ENCODE results near the gene QSOX1.

QSOX1 gene

DNA sequence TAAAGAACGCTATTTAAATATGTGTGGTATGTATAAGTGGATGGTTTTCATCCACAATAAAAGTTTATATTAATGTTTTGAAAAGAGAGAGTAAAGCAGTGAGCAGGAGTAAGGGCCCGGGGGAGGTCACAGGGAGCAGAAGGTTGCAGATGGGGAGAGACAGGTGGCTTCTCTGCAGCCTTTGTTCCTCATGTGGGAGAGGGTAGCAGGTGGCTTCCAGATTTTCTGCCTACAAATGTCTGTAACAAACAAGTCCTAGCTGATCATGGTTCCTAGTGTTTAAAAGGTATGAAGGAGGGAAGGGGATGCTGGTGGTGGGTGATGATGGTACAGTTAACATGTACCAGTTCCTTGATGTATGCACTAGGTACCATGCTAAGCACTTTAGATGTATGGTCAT lies 18.8 kb downstream of the QSOX1 start:
- FAIRE-seq: no peak

DNA sequence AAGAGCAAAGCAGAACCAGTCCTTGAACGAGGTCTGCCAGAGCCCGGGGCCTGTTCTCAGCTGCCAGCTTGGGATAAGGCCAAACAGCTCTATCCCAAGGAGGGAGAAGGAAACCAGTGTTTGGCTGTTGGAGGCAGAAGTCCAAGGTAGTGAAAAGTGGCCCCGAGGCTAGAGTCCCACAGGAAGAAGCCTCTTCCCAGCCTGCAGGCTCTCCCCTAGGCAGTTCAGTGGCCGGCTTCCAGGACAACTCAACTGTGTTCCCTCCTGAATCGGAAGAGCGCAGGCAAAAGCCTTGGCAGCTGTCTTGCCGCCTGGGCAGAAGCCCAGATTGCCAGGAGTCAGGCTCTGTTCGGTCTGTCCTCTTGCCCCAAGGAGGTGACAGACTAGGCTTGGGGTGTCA lies 19.3 kb downstream of the QSOX1 start:
- FAIRE-seq: no peak

DNA sequence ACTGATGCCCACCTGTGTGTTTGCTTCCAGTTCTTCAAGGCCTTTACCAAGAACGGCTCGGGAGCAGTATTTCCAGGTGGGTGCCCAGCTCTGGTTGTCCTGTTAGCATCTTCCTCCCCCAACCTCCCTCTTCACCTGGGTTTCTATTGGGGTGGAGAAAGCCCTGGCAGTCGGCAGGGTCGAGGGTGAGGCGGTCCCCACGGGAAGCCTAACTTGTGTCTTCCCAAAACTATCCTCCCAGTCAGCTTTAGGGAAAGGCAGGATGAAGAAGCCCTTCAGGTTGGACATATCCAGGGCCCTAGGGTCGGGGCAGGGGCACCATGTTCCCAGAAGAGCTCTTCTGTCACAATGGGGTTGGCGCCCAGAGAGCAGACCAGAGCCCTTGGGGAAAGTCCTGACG lies 20.6 kb downstream of the QSOX1 start:
- FAIRE-seq: no peak

DNA sequence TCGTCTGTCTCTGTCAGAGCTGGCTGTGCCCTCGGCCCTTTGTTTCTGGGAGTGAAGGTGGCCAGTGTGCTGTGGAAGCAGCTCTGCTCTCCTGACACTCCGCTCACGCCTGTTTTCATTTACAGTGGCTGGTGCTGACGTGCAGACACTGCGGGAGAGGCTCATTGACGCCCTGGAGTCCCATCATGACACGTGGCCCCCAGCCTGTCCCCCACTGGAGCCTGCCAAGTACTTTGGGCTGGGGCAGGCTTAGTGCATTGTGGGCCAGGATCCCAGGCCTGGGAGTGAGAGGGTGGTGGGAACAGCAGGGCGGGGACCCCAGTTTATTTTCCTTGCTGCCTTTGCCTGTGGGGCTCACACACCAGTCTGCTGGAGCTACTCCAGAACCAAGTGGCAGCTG lies 21.1 kb downstream of the QSOX1 start:
- FAIRE-seq: no peak

DNA sequence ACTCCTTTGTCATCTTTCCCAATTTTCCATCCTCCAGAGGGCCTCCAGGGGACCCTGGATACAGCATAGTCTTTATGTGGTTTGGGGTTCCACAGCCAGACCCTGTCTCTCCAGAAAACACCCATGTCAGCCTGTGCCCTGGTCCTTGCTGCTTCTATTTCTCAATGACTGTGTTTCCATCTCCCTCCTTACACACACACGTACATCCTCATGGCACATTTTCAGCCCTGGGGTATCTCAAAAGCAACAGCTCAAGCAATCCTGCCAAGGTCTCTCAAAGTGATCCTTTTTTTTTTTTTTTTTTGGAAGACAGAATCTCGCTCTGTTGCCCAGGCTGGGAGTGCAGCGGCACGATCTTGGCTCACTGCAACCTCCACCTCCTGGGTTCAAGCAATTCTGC lies 22.3 kb downstream of the QSOX1 start:
- no peak for FAIRE-seq

DNA sequence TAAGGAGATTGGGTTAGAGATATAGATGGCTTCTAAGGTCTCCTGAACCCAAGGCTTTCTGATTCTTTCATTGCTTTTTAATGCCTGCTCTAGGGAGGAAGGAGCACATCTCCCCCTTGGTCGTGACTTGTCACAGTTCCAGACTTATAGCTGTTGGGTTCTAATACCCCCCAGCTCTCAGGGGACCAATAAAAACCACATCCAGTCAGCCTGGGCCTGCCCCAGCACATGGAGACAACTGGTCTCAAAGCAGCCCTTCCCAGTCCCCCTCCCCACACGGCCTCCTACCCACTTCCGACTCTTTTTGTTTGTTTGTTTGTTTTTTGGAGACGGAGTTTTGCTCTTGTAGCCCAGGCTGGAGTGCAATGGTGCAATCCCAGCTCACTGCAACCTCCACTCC lies 23.3 kb downstream of the QSOX1 start:
- no peak for FAIRE-seq

DNA sequence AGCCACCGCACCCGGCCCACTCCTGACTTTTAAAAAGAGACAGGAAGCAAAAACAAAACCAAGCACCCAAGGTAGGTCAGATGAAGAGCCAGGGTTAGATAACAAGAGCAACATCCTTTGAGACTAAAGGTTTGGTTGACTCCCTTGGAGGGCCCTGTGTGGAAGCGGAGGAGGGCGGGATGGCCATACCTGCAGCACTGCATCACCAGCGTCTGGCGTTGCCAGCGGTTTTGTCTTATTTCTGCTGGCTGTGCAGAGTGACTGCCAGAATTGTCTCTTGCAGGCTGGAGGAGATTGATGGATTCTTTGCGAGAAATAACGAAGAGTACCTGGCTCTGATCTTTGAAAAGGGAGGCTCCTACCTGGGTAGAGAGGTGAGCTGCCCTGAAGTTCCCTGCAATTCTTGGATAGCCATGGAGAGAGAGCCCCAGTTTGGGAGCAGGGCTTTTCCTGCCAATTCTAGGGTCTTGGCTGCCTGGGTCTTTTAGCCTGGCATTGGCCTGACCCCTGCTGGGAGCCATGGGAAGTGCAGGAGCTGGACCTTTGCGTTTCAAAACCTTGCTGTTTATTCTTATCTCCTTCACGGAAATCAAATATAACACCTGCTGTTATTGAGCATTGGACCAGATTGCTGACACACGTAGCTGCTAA lies 24.0 kb downstream of the QSOX1 start:
- no peak for FAIRE-seq

DNA sequence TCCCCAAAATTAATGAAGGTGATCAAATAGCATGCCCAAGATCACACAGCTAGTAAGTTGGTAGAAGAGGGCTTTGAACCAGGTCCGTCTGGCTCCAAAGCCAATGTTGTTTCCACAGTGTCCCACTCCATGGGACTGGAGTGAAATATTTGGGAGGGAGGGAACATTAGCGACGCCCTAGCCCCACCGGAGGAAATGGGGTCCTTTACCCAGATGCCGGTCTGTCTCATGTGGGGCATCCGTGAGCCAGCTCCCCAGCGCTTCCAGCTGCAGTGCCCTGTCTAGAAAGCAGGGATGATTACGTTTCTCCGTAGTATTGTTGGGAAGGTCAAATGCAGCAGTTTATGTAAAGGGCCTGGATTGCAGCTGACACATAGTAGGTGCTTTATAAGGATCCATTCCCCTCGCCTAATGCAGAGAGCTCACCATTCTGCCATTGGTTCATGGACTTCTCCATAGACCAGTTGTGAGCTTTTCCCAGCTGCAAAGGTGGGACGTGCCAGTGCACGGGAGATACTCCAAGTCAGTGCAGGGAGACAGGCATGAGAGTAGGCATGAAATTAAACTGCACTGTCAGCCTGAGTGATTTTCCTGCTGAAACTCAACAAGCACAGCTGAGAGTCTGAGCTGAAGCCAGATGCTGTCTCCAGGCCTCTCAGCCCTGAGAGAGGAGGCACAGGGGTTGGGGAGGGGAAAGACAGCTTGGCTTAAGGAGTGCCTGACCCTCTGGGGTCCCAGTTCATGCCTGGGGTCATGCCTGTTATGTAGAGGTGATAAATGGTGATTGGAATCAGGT lies 24.7 kb downstream of the QSOX1 start:
- FAIRE-seq: no peak

DNA sequence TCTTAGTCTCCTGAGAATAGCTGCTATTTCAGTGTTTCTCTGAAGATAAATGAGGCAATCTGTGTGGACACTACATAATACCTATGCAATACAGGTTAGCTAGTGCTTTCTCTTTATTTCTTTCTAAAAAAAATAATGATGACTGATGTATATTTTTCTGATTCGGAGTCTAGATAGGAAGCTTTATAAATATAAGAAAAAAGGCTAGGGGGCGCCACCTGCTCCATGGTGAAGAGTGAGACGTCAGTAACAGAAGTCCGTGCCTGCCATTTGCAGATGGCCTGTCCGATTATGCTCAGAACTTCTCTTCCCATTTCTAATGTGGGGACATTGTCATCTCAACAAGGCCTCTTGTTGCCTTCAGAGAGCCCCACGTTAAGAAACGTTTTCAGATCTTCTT lies 26.4 kb downstream of the QSOX1 start:
- no peak for FAIRE-seq

DNA sequence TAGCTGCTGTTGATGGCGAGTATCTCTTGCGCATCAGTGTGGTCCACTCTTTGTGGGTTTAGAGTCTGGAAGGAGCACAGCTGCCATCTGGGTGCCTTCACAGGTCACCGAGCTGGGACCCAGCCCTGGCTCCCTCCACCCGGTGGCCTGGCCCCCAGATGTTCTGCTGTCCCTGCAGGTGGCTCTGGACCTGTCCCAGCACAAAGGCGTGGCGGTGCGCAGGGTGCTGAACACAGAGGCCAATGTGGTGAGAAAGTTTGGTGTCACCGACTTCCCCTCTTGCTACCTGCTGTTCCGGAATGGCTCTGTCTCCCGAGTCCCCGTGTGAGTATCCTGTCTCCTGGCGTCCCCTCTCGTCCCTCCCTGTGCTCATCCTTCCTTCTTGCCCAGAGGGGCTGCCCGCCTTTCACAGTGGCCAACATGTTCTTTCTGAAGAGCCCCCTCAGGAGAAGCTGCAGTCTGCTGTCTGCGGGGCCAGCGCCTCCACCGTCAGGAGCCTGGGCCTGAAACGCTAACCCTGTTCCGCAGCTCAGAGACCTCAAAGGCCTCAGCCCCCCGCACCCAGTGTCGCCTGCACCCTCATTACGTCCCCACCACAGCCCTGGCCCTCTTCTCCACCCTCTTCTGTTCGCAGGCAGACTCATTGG lies 27.4 kb downstream of the QSOX1 start:
- no peak for FAIRE-seq

DNA sequence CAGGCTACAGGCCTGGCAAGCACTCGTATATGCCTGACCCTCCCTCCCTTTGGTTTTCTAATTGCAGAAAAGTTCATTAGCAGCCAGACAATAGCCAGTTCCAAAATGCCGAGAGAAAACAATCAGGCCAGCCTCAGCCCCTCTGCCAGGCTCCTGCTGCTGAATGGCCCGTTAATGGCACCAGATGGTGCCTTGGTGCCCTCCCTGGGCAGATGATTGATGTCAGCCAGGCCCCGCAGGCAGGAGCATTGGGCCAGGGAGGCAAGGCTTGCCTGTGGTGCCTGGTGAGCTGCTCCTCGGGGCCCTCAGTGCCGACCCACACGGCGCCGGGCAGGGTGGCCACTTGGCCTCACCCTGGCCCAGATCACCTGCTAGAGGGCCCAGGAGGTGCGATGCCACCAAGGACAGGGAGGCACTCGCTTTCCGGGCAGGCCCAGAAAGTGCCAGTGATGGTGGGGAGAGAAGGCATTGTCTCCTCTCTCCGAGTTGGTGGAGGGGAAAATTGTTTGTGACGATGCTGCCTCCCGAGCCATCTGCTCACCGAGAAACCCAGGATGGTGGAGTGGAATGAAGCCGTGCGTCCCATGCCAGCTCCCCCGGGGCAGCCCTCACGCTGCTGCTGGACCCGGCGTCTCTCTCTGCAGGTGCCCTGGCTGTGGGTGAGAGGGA lies 28.1 kb downstream of the QSOX1 start:
- FAIRE-seq: no peak

DNA sequence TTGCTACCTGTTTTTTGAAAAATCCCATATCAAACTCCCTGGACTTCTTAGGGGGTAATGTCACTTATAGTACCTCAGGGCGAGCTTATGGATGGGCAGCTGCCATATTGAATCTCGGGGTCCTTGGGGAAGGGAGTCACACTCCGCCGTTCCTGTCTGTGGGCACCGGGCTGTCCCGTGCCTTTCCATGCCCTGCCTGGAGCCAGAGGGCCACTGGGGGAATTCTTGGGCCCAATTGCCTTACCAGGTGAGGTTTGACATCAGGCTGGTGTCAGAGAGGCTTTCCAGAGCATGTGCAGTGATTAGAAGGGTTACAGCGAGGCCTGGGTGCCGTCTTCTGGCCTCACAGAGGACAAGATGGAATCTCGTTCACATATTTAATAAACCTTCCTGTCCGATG lies 28.8 kb downstream of the QSOX1 start:
- no peak for FAIRE-seq

DNA sequence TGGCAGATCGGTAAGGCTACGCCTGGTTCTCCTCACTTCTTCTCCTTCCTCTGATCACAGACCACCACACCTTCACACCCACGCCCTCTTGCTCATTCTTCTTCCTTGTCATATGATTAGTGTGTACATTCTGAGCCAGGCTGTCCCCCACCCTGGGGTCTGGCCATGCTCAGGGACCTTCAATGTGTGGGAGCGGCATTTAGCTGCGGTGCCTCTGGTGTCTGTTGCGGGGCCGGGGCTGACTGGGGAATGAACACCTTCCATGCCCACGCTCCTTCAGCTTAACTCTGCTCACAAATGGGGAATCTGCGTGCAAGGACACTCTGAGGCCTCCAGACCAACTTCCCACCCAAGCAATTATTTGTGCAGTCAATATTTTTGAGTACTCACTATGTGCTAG lies 29.4 kb downstream of the QSOX1 start:
- FAIRE-seq: no peak

DNA sequence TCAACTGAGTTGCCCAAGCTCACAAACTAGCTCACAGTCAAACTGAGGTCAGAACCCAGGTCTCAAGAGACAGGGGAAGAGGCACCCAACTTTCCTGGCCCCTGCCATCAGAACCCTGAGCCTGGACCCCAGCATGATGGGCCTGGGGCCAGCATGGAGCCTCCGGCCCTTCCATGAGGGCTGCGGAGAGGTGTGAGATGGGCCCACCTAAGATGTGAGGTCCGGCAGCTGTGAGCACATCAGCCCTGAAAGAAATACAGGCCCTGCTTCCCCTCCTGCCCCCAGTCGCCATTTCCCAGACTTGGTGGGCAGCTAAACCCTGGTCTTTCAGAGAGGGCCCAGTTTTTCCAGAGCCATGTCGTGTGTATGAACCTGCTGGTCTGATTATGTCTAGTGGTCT lies 30.6 kb downstream of the QSOX1 start:
- no peak for FAIRE-seq

DNA sequence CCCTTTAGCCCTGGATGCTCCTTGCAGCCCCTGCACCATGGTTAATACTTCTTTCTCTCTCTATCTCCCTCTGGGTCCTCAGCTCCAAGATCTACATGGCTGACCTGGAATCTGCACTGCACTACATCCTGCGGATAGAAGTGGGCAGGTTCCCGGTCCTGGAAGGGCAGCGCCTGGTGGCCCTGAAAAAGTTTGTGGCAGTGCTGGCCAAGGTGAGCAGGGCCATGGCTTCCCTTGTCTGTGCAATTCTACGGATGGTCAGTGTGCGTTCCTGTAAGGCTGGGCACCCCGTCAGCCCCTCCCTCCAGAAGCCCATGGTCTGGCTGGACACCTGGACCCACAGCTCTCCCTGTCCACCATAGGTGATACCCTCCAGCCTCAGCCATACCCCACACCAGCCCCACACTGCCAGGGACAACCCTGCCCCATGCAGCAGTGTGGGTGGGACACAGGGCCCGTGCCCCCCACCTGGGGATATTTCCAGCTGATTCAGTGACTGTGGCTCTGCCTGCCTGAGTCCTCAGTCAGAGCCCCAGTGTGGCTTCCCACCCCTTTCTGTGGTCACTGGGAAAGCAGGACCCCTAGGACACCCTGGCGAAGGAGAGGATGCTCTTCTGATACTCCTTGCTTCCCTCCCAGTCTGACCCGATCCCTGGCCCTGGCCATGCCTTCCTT lies 31.4 kb downstream of the QSOX1 start:
- no peak for FAIRE-seq

DNA sequence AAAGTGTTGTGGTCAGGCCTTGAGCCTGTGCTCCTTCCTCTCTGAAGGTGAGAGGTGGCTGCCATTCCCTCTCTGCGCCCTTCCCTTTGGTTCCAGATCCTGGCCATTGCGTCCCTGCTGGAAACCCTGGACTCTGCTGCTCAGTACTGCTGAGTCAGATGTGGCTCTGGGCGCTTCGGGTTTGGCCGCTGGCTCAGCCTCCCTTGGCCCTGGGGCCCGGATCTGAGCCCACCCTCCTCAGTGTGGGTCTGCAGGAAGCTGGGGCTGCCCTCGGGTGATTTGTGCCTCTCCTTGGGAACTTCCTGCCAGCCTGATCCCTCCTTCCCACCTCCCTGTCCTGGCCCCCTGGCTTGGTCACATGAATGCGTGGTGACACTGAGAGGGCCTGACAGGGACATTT lies 32.2 kb downstream of the QSOX1 start:
- no peak for FAIRE-seq

DNA sequence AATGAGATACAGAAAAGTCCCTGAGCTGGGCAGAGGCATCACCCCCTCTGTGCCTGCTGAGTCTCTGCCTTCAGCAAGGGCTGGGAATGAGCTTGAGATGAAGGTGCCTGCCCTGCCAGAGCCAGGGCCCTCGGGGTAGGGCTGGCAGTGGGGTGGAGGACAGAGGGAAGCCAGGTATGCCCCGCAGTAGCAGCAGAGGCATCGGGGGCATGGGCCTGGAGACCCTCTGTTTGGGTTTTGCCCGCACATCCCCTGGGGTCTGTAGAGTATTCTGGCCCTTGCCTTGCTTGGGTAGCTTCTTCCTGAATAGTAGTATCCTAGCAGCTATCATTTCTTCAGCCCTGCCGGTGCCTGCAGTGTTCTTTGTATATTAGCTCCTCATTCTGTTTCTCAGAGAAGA lies 33.0 kb downstream of the QSOX1 start:
- FAIRE-seq: no peak

DNA sequence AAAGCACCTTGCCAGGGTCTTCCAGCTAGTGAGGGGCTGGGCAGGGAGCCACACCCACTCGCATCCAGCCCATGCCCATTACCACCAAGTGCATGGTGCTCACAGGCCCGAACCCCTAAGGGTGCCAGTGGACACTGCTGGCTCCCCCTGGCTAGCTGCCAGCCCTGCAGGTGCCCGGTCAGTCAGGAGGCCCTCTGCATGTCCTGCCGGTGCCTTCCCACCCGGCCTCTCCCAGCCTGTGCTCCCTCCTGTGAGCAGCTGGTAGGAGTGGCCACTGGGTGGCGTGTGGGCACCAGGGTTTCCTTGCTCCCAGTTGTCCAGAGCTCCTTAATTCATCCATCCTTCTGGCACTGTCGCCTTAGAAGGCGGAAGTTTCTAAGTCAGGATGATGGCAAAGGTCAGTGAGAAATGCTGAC lies 33.4 kb downstream of the QSOX1 start:
- no peak for FAIRE-seq

DNA sequence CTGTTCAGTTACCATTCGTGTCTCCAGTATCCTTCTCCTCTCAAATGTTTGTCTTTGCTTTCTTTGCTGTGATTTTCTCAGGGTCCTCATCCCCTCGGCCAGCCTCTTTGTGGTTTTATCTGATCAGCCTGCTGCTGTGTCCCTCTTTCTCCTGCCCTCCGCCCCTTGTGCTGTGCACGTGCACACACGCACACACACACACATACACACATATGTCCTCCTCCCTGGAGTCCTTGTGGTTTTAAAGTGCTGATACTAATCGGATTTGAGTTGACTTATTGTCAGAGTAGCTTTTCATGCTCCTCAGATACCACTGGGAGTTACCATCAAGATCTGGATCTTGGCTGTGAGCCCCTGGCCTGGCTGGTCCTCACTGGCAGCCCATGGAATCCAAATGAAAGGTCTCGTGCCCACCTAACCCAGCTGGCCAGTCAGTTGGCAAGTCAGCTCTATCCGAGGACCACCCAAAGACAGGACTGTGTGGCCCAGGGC lies 34.1 kb downstream of the QSOX1 start:
- no peak for FAIRE-seq

DNA sequence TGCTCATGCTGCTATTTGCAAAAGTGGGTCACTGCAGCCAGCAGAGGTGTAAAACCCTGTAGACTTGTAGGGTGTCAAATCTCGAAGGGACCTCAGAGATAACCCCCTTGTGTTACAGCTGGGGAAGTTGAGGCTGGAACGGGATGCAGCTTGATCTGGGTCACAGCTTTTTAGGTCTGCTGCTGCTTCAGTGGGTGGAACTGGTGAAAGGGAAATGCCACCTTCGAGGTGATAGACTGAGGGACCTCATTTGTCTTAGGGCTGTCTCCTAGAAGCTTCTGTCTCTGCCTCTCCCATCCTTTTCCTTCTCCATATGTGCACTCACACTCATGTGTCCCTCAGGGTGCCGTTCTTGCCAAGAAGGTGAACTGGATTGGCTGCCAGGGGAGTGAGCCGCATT lies 35.4 kb downstream of the QSOX1 start:
- no peak for FAIRE-seq

DNA sequence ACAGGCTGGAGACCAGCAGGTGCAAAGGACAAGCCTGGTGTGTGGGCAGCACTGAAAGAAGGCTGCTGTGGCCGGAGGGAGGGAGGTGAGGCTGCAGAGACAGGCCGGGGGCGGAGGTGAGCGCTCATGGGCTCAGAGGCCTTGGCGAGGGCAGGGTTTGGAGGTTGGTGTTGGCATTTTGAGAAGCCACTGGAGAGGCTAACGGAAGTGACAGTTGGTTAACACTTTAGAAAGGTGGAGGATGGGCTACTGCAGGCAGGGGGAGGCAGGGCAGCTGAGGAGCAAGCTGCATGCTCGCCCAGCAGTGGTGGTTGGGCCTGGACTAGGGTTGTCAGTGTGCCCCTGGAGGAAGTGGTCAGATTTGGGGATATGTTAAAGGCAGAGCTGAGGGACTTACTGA lies 37.5 kb downstream of the QSOX1 start:
- FAIRE-seq: no peak

DNA sequence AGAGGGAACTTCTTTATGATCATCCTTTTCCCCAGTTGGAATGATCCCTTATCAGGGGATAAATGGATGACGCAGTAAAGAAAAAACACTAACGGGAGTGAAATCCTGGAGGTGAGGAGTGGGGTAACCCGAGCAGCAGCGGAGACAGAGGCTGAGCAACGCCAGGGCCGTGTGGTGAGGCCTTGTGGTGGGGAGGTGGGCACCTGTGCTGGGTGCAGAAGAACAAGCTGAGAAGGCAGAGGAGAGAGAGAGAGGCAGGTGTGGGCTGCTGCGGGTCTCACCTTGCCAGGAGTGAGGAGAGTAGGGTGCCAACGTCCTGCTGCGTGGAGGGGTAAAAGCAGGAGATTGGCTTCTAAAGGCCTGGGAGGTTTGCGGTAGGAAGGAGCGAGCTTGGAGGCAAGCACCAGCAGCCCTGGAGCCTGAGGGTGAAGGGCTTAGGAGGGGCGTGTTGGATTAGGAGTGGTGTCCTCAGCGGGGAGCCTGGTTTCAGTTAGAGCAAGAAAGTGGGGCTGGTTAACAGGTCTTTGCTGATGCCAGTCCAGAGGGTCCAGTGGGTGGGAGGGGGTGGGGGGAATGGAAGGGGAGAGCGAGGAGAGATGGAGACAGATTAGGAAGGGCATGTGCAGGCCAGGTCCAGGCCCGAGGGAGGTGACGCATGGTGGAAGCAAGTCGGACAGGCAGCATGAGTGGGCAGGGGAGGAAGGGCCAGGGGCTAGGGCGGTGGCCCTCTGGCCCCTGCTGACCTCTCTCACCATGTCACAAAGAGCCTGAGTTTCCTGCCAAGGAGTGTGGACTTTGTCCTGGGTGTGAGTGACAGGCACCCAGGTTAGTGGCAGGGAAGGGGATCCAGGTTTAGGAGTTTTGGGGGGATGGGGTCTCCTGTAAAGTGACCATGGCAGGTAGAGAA lies 38.7 kb downstream of the QSOX1 start:
- FAIRE-seq: no peak
